ENCODE measurements around the gene PTPN5.

The PTPN5 gene

GRCh38 chr11:18780896-18781295 is 10.7 kb downstream of the PTPN5 start:
- no peak for DNase-seq (ENCODE audit: low read depth)
- no peak for TF ChIP-seq CTCF (IDR thresholded peaks at IDR 0.05; ENCODE audit: low read length, missing control alignments)
- no peak overlapping the region for H3K4me3 ChIP-seq (replicated peaks; ENCODE audit: low read depth, low read length)

- DNase-seq (ENCODE audit: low read depth), result no peak
- TF ChIP-seq CTCF (IDR thresholded peaks at IDR 0.05; ENCODE audit: low read length, missing control alignments), result no peak
- H3K4me3 ChIP-seq (replicated peaks; ENCODE audit: low read depth, low read length), result no peak overlapping the region
Measured at GRCh38 chr11:18780329-18780728, 11.3 kb downstream of the PTPN5 start.

GRCh38 chr11:18778468-18778867 is 13.1 kb downstream of the PTPN5 start:
- no peak for TF ChIP-seq CTCF (IDR thresholded peaks at IDR 0.05; ENCODE audit: low read length, missing control alignments)
- H3K4me3 ChIP-seq (replicated peaks; ENCODE audit: low read depth, low read length), result no peak overlapping the region
- DNase-seq (ENCODE audit: low read depth), result no peak

- no peak for TF ChIP-seq CTCF (IDR thresholded peaks at IDR 0.05; ENCODE audit: low read length, missing control alignments)
Measured at GRCh38 chr11:18776324-18776723, 15.3 kb downstream of the PTPN5 start.

GRCh38 chr11:18775492-18776292 is 15.9 kb downstream of the PTPN5 start:
- DNase-seq (ENCODE audit: low read depth), result peak; percentile 63
- no peak overlapping the region for H3K4me3 ChIP-seq (replicated peaks; ENCODE audit: low read depth, low read length)
- TF ChIP-seq CTCF (IDR thresholded peaks at IDR 0.05; ENCODE audit: low read length, missing control alignments), result peak; percentile 70

More at GRCh38 chr11:18776324-18776723, 15.3 kb downstream of the PTPN5 start:
- DNase-seq (ENCODE audit: low read depth), result no peak
- no peak overlapping the region for H3K4me3 ChIP-seq (replicated peaks; ENCODE audit: low read depth, low read length)

DNA sequence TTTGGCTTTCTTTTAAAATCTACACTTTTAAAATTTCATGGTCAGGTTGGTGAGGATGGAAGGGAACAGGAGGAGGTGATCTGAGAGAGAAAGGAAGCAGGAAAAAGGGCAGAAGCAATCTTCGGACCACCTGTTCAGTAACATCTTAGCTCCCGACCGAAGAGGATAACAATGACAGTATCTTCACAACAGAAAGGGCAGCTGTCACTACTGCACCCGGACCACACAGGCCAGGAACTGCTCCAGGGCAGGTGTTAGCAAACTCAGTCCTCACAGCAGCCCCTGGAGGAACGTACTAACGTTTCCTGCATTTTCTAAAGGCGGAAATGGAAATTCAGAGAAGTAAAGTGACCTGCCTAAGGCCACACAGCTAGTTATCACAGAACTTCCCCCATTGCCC is 16.8 kb downstream of the PTPN5 start:
- no peak overlapping the region for H3K4me3 ChIP-seq (replicated peaks; ENCODE audit: low read depth, low read length)
- DNase-seq (ENCODE audit: low read depth), result no peak
- TF ChIP-seq CTCF (IDR thresholded peaks at IDR 0.05; ENCODE audit: low read length, missing control alignments), result no peak

DNA sequence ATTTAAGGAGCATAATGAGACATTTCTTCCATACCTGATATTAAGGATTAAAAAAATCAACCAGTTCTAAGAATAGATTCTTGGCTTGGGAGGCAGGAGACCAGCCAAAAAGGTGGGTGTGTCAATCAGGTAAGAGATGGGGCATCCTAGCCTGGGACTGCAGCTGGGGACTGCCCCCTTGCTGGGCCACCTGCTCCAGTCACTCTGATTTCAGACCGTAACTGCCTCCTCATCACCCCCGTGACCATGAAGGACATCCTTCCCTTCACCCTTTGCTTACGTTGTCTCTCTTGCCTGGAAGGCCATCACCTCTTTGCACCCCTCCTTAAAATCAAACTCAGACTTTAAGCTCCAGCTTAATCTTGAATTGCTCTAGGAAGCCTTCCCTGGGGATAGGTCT is 17.9 kb downstream of the PTPN5 start:
- no peak for TF ChIP-seq CTCF (IDR thresholded peaks at IDR 0.05; ENCODE audit: low read length, missing control alignments)
- DNase-seq (ENCODE audit: low read depth), result no peak
- H3K4me3 ChIP-seq (replicated peaks; ENCODE audit: low read depth, low read length), result no peak overlapping the region

Measured in fibroblast of pulmonary artery (primary cell).